Activated CD8-positive, alpha-beta T cell treated with anti-CD3 and anti-CD28 coated beads, Interleukin-2, amount 10 ng/mL, durations not matched to agents 7 days and 5 days (primary cell): ENCODE measurements around the gene CHST12. TPM values are rescaled to one million over a fixed set of nuclear protein-coding genes. Genes with fewer than 3 reads are reported as not detected.
A peak's percentile ranks its signal among the peaks of the same experiment; 100 is the strongest.
"Not testable (repeated sequence)": the region's sequence is repeated elsewhere in the genome, so short reads cannot be mapped to it uniquely, and the experiment has no call there.

Experiments
- ATAC-seq: fragments of 150-1000 bp; cut with Tn5 transposase; one replicate; pipeline ENCODE4 v1.10.0; 2021; ENCODE audit warnings: moderate library complexity
- CTCF ChIA-PET: fragments of 350-600 bp; sonication (Branson Sonifier 250); formaldehyde crosslinking; loops from one replicate; lab custom pipeline; 2021; ENCODE audit warnings: antibody characterized with exemption; lab: Charles Lee
- POLR2A ChIA-PET: fragments of 350-600 bp; sonication (Branson Sonifier 250); formaldehyde crosslinking; loops from one replicate; lab custom pipeline; 2021; ENCODE audit warnings: antibody characterized with exemption; lab: Charles Lee
- DNase-seq: peaks from one replicate; pipeline ENCODE4 v3.0.0-alpha.2; 2020
- H3K27ac Mint-ChIP-seq: one replicate; pipeline ENCODE4 v1.8.0; 2021; ENCODE audit warnings: mild to moderate bottlenecking, mixed read lengths
- H3K27me3 Mint-ChIP-seq: one replicate; pipeline ENCODE4 v1.8.0; 2021; ENCODE audit warnings: low read depth, mixed read lengths
- H3K36me3 Mint-ChIP-seq: one replicate; pipeline ENCODE4 v1.8.0; 2021; ENCODE audit warnings: low read depth, mixed read lengths
- H3K4me1 Mint-ChIP-seq: one replicate; pipeline ENCODE4 v1.8.0; 2021; ENCODE audit warnings: low read depth, mixed read lengths
- H3K4me3 Mint-ChIP-seq: one replicate; pipeline ENCODE4 v1.8.0; 2021; ENCODE audit warnings: mild to moderate bottlenecking, mixed read lengths
- H3K9me3 Mint-ChIP-seq: one replicate; pipeline ENCODE4 v1.8.0; 2022; ENCODE audit warnings: mixed read lengths; ENCODE audit not compliant: insufficient read depth
- total RNA-seq, 2 experiments: library from RNA; stranded (reverse); gene quantifications; one replicate each; pipeline ENCODE4 v1.2.3, GENCODE V29; 2021

CHST12 gene
- total RNA-seq, 2 experiments from 2014 or later = 47.9 to 49.0 TPM

DNA sequence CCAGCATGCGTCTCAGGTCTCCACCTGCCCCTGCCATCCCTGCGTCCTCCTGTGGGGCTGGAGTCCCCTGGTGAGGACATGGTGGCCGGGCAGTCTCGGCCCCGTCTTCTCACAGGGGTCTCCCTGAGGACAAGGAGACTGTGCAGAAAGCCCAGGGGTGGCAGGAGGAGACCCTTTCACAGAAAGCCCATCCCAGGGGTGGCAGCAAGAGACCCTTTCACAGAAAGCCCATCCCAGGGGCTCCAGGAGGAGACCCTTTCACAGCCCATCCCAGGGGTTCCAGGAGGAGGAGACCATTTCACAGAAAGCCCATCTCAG is 14.8 kb upstream of the CHST12 start:
- no peaks in the 10 kb centered on the region for H3K27me3 Mint-ChIP-seq
- ChIA-PET POLR2A (no interaction called here), CTCF (no interaction called here)
- peaks cover 5% of the 10 kb centered on the region for H3K36me3 Mint-ChIP-seq
- no peak for DNase-seq
- H3K9me3 Mint-ChIP-seq = no peaks in the 10 kb centered on the region
- H3K27ac Mint-ChIP-seq = no peak overlapping the region
- no peak overlapping the region for H3K4me3 Mint-ChIP-seq
- no peak for ATAC-seq
- peaks cover 4% of the 10 kb centered on the region for H3K4me1 Mint-ChIP-seq

DNA sequence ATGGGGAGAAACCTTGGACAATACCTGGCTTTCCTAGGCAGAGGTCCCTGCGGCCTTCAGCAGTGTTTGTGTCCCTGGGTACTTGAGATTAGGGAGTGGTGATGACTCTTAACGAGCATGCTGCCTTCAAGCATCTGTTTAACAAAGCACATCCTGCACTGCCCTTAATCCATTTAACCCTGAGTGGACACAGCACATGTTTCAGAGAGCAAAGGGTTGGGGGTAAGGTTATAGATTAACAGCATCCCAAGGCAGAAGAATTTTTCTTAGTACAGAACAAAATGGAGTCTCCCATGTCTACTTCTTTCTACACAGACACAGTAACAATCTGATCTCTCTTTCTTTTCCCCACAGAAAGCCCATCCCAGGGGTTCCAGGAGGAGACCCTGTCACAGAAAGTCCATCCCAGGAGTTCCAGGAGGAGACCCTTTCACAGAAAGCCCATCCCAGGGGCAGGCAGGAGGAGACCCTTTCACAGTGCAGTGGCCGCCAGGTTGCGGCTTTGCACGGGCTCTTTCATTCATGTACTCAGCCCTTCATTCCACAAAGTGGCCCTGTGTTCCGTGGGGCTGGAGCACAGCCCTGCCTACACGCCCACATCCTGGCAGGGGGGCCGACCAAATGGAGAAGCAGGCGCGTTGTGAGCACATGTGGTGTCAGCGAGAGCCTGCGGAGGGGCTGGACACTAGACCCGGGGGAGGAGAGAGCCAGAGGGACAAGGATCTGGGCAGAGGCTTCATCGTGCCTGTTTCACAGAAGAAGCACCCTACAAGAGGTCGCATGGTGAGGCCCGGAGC is 13.2 kb upstream of the CHST12 start:
- H3K27ac Mint-ChIP-seq = peak overlapping the region; percentile 69
- CTCF ChIA-PET = interaction anchor here (0.6 kb wide), 1 partner anchor 41 kb away, joined by 3 read pairs; no protein-coding TSS in a partner anchor
- ATAC-seq, H3K36me3 Mint-ChIP-seq, H3K4me3 Mint-ChIP-seq, H3K27me3 Mint-ChIP-seq, H3K9me3 Mint-ChIP-seq, POLR2A ChIA-PET, DNase-seq, H3K4me1 Mint-ChIP-seq: not testable (repeated sequence)

DNA sequence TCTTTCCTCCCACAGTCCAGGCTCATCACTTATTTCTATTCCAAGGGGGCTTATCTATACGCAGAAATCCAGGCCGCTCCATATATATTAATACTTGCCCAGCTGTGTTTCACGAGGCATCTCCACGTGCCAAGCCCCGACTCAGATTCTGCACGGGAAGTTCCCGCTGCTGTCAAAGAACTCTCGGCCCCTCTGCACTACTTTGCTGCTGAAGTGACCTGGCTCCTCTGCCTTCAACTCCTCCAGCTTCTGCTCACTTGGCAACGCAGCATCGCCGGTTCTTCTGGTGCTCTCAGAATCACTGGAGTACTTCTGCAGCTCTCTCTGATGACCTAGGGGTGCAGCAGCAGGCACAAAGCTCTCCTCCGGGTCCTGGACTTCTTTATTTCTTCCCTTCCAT is 9.7 kb upstream of the CHST12 start:
- ATAC-seq (no peak), DNase-seq (no peak)
- ChIA-PET CTCF (interaction anchor here (1.1 kb wide), 1 partner anchor 75 kb away, joined by 4 read pairs; no protein-coding TSS in a partner anchor), POLR2A (no interaction called here)
- H3K36me3 Mint-ChIP-seq = no peaks in the 10 kb centered on the region
- H3K4me1 Mint-ChIP-seq = peaks cover 15% of the 10 kb centered on the region
- H3K4me3 Mint-ChIP-seq = no peak overlapping the region
- H3K27me3 Mint-ChIP-seq = peaks cover 5% of the 10 kb centered on the region
- H3K9me3 Mint-ChIP-seq = no peaks in the 10 kb centered on the region
- no peak overlapping the region for H3K27ac Mint-ChIP-seq

DNA sequence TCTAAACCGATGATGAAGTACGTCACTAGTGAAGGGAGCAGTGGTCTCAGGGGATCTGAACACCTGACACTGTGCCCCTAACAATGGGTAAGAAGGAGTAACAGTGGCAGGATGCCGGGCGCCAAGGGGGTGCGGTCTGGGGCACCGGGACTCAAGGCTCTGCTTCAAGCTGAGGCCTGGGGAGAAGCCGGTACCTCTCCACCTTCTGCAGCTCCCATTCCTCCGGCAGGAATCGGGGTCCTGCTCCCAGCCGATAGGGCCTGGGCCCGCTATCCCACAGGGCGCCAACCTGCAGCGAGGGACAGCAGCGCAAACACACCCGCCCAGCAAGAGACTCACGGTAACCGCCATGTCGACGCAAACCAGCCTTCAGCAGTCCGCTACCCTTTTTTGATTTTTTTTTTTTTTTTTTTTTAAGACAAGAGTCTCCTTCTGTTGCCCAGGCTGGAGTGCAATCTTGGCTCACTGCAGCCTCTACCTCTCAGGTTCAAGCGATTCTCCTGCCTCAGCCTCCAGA is 8.8 kb upstream of the CHST12 start:
- no peak overlapping the region for H3K4me3 Mint-ChIP-seq
- H3K27ac Mint-ChIP-seq = no peak overlapping the region
- DNase-seq (no peak), ATAC-seq (no peak)
- H3K36me3 Mint-ChIP-seq = no peaks in the 10 kb centered on the region
- no peaks in the 10 kb centered on the region for H3K9me3 Mint-ChIP-seq
- H3K27me3 Mint-ChIP-seq = peaks cover 5% of the 10 kb centered on the region
- peaks cover 20% of the 10 kb centered on the region for H3K4me1 Mint-ChIP-seq
- POLR2A ChIA-PET = no interaction called here
- CTCF ChIA-PET = no interaction called here

DNA sequence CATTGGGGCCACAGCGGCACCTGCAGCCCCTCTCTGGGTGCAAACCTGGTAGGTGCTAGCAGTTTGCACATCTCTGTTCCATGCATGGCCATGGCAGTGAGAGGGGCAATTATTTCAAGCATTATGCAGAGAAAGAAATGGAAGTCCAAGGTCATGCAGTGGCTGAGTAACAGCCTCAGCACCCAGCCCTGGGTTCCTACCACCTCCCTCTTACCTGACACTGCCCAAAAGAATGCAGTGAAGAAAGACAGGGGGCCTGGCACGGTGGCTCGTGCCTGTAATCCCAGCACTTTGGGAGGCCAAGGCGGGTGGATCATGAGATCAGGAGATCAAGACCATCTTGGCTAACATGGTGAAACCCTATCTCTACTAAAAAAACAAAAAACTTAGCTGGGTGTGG is 4.9 kb upstream of the CHST12 start:
- POLR2A ChIA-PET = interaction anchor here (0.7 to 1.3 kb wide), 2 partner anchors 45 to 70 kb away, joined by 3 to 7 read pairs; no protein-coding TSS in a partner anchor

DNA sequence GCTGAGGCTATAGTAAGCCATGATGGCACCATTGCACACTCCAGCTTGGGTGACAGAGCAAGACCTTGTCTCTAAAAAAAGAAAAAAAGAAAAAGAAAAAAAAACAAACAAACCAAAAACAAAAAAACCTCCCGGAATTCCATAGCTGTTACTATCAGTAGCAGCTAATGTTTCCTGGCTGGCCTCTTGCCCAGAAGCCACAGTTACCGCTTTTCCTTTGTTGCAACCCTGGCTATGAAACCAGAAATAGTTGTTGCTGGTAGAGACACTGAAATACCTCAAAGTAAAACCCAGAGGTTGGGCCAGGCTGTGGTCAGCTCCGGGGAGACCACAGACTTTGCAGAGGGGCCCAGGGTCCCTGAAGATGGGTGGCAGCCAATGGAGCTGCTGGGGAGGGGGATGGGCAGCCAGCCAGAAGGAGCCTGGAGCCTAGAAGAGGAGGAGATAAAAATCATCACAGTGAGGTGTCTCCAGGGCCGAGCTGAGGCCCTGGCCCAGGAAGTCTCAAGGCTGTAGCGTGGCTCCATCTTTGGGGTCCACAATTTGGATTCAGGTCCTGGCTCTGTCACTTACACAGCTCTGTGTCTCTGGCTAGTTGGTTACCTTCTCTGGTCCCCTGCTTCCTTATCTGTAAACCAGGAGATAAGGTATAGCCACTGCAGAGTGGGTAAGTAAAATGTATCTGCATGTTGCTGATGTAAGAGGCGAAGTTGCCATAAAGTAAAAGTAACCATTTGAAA is 3.4 kb upstream of the CHST12 start:
- DNase-seq (peak; percentile 78), ATAC-seq (peak; percentile 24)
- ChIA-PET CTCF (interaction anchor here (0.6 to 2.1 kb wide), 5 partner anchors 12 to 69 kb away, joined by 3 to 7 read pairs (median 4); no protein-coding TSS in a partner anchor), POLR2A (interaction anchor here (0.5 to 1.3 kb wide), 3 partner anchors 12 to 71 kb away, joined by 4 to 7 read pairs (median 4); no protein-coding TSS in a partner anchor)
- peaks cover 5% of the 10 kb centered on the region for H3K27me3 Mint-ChIP-seq
- H3K4me3 Mint-ChIP-seq = peak overlapping the region; percentile 57
- peaks cover 47% of the 10 kb centered on the region for H3K4me1 Mint-ChIP-seq
- no peaks in the 10 kb centered on the region for H3K9me3 Mint-ChIP-seq
- peak overlapping the region; percentile 87 for H3K27ac Mint-ChIP-seq
- peaks cover 8% of the 10 kb centered on the region for H3K36me3 Mint-ChIP-seq

More for the DNA sequence above, 4.9 kb upstream of the CHST12 start:
- CTCF ChIA-PET = interaction anchor here (1.3 to 2.1 kb wide), 2 partner anchors 33 to 70 kb away, joined by 3 to 7 read pairs; no protein-coding TSS in a partner anchor
- ATAC-seq (no peak), DNase-seq (no peak)
- Mint-ChIP-seq H3K27ac (peak overlapping the region; percentile 53), H3K36me3 (no peaks in the 10 kb centered on the region), H3K4me1 (peaks cover 38% of the 10 kb centered on the region), H3K27me3 (peaks cover 5% of the 10 kb centered on the region), H3K9me3 (no peaks in the 10 kb centered on the region), H3K4me3 (no peak overlapping the region)

DNA sequence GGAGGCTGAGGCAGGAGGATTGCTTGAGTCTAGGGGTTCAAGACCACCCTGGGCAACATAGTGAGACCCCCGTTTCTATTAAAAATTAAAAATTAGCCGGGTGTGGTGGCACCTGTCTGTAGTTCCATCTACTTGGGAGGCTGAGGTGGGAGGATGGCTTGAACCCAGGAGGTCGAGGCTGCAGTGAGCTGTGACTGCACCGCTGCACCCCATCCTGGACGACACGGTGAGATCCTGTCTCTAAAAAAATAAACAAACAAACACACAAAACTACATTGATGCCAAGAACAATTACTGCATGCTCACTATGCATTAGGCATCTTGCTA is 761 bp upstream of the CHST12 start:
- H3K27ac Mint-ChIP-seq = peak overlapping the region; percentile 85
- DNase-seq (no peak), ATAC-seq (no peak)
- H3K4me3 Mint-ChIP-seq = peak overlapping the region; percentile 82
- peaks cover 62% of the 10 kb centered on the region for H3K4me1 Mint-ChIP-seq
- peaks cover 22% of the 10 kb centered on the region for H3K36me3 Mint-ChIP-seq
- ChIA-PET CTCF (interaction anchor here (0.7 to 1.3 kb wide), 3 partner anchors 49 to 171 kb away, joined by 3 to 6 read pairs (median 3); no protein-coding TSS in a partner anchor), POLR2A (interaction anchor here (0.8 to 1.3 kb wide), 3 partner anchors 26 to 109 kb away, joined by 3 to 4 read pairs (median 3); no protein-coding TSS in a partner anchor)
- H3K9me3 Mint-ChIP-seq = no peaks in the 10 kb centered on the region
- peaks cover 3% of the 10 kb centered on the region for H3K27me3 Mint-ChIP-seq

DNA sequence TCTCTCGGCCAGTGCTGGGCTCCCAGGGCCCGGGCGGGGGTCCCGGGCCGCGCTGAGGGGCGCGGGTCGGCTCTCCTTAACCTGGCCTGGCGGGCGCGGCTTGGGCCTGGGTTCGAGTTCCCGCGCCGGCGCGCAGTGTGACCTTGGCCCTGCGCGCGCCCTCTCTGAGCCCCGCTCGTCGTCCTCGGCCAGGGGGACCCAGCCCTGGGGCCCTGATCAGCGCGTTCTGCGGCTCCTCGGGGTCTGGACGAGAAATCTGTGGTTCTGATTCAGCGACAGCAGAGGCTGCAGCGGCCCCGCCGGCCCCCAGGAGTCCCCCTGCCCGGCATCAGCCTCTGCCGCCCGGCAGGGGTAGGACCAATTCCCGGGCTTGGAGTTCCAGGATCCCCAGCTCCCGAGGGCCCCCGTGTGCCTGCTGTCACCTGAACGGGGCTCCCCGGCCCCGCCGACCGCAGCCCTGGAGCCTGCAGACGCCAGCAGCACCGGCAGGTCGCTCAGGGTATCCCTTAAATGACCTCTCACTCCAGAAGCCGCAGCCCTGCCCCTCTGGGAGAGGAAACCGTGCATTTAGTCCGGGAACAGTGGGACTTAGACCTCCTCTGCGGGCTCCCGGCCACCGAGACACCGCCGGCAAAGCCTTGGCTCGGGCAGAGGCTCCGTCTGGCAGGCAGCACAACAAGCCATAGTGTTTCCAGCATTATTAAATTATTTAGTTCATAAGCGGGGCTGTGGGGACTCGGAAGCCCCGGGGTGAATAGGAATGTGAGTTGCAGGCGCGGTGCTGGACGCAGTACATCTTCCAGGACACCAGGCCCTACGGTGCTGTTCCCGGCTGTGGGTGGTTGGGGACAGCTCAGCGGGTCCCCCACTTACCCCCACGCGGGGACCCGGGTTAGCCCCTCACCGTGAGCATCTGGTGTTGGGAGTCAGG is 572 bp downstream of the CHST12 start:
- Mint-ChIP-seq H3K27me3 (no peaks in the 10 kb centered on the region), H3K9me3 (no peaks in the 10 kb centered on the region), H3K27ac (peak overlapping the region; percentile 93), H3K4me1 (peaks cover 66% of the 10 kb centered on the region), H3K4me3 (peak overlapping the region; percentile 78), H3K36me3 (peaks cover 34% of the 10 kb centered on the region)
- ATAC-seq (peak; percentile 24), DNase-seq (peak; percentile 40)
- CTCF ChIA-PET = interaction anchor here (0.9 to 1.8 kb wide), 6 partner anchors 10 to 306 kb away, joined by 3 to 7 read pairs (median 5); no protein-coding TSS in a partner anchor
- POLR2A ChIA-PET = interaction anchor here (0.8 to 2.8 kb wide), 6 partner anchors 14 to 119 kb away, joined by 3 to 23 read pairs (median 4); no protein-coding TSS in a partner anchor

DNA sequence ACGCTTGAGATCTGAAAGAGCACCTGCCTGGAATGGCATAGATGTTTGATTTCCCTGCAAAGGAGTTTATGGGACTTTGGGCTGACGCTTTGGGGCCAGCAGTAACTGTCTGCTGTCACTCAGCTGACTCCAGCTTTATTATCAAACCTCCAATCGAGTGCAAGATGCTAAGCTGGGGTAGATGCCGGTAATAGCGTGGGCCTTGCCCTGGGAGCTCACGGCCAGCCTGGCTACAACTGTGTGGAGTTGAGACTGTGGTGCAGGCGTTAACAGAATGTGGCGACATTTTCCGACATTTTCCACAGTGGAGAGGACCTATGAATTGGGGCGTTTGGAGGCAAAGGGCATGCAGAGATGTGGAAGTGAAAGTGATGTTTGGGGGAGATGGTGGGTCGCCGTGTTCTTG is 1.3 kb downstream of the CHST12 start:
- DNase-seq (peak; percentile 26), ATAC-seq (no peak)
- peak overlapping the region; percentile 78 for H3K4me3 Mint-ChIP-seq
- H3K27me3 Mint-ChIP-seq = no peaks in the 10 kb centered on the region
- ChIA-PET CTCF (interaction anchor here (0.9 to 1.8 kb wide), 5 partner anchors 9 to 305 kb away, joined by 3 to 7 read pairs (median 5); no protein-coding TSS in a partner anchor), POLR2A (interaction anchor here (0.8 to 2.8 kb wide), 6 partner anchors 8 to 118 kb away, joined by 4 to 23 read pairs (median 7); partner anchors contain the start of gene EIF3B)
- H3K9me3 Mint-ChIP-seq = no peaks in the 10 kb centered on the region
- H3K27ac Mint-ChIP-seq = peak overlapping the region; percentile 93
- H3K36me3 Mint-ChIP-seq = peaks cover 37% of the 10 kb centered on the region
- H3K4me1 Mint-ChIP-seq = peaks cover 68% of the 10 kb centered on the region

DNA sequence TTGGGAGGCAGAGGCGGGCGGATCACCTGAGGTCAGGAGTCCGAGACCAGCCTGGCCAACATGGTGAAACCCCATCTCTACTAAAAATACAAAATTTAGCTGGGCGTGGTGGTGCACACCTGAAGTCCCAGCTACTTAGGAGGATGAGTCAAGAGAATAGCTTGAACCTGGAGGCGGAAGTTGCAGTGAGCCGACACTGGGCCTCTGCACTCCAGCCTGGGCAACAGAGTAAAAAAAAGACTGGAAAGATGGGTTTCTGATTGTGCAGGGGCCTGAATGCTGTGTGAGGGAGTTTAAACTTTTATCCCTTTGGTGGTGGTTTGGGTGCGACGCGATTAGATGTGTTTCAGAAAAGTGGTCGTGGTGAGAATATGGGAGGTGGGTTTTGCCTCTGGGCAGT is 1.8 kb downstream of the CHST12 start:
- DNase-seq (peak; percentile 27), ATAC-seq (no peak)
- Mint-ChIP-seq H3K27me3 (no peaks in the 10 kb centered on the region), H3K4me3 (peak overlapping the region; percentile 78), H3K4me1 (peaks cover 68% of the 10 kb centered on the region), H3K36me3 (peaks cover 41% of the 10 kb centered on the region), H3K27ac (peak overlapping the region; percentile 93), H3K9me3 (no peaks in the 10 kb centered on the region)
- ChIA-PET POLR2A (interaction anchor here (0.8 to 2.8 kb wide), 7 partner anchors 9 to 118 kb away, joined by 4 to 23 read pairs (median 5); partner anchors contain the start of gene EIF3B), CTCF (interaction anchor here (0.9 to 1.9 kb wide), 7 partner anchors 8 to 305 kb away, joined by 3 to 9 read pairs (median 5); no protein-coding TSS in a partner anchor)
